Muscle of arm (tissue), 12 donors: ENCODE results near the gene SERPINI2. TPM values are rescaled to one million over a fixed set of nuclear protein-coding genes. Genes with fewer than 3 reads are reported as not detected.
"Not testable (repeated sequence)": the region's sequence is repeated elsewhere in the genome, so short reads cannot be mapped to it uniquely, and the experiment has no call there.

Experiments used
- DNase-seq: peaks from one replicate; pipeline ENCODE4 v3.0.0-alpha.2; 2013
- polyA plus RNA-seq, 12 donors: library from polyadenylated mRNA; unstranded; fragments of 120-200 nt; gene quantifications; one replicate each; pipeline ENCODE4 v1.2.1, GENCODE V29; 2013; ENCODE audit not compliant: insufficient read length in 12 of 12

Gene SERPINI2
- polyA plus RNA-seq, 12 donors: 0.13 to 0.55 (median 0.20) TPM; not detected in 7

GRCh38 chr3:167450675-167451074 lies 23.2 kb downstream of the SERPINI2 start:
- DNase-seq: no peak

- DNase-seq: no peak
These were observed 23.6 kb downstream of the SERPINI2 start for GRCh38 chr3:167450195-167450594.

DNA sequence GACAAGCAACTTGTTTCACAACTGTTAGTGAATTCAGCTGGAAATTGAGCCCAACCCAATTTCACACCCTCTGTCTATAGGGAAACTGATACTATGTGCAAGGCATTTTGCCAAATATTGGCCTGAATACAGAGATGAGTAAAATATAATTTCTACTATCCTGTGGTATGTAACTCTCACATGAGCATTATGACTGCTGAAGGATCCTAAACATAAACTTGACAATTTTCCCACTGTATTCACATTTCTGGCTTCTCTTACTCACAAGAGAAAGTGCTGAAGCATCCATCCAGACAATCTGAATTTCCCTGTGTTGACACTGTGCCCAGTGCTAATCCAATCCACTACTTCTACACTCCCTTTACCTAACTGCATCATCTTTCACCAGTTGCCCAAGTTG lies 28.4 kb downstream of the SERPINI2 start:
- DNase-seq: peak; percentile 17

DNA sequence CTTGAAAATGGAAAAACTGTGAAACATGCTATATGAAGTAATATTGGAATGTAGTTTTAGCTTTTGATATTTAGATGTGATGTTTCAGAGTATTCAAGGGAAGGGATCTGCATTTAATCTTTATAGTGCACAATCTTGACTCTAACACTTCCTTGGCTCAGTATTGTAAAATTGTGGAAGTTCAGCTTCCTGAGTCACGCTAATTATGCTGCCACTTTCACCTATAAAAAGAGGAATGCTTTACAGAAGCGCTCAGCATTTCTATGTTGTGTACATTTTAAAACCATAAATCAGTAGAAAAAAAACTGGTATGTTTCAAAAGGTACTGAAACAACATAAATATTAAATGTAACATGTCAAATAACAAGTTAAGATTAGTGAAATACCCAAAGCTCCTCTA lies 32.6 kb downstream of the SERPINI2 start:
- no peak for DNase-seq

- DNase-seq: no peak
These were observed 36.3 kb downstream of the SERPINI2 start for GRCh38 chr3:167437428-167438139.

- not testable (repeated sequence) for DNase-seq
These were observed 46.9 kb downstream of the SERPINI2 start for GRCh38 chr3:167426962-167427361.

DNA sequence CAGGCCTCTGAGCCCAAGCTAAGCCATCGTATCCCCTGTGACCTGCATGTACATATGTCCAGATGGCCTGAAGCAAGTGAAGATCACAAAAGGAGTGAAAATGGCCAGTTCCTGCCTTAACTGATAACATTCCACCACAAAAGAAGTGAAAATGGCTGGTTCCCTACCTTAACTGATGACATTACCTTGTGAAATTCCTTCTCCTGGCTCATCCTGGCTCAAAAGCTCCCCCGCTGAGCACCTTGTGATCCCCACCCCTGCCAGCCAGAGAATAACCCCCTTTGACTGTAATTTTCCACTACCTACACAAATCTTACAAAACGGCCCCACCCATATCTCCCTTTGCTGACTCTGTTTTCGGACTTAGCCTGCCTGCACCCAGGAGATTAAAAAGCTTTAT lies 51.4 kb downstream of the SERPINI2 start:
- DNase-seq: not testable (repeated sequence)

- DNase-seq: peak; percentile 20
These were observed 64.2 kb downstream of the SERPINI2 start for GRCh38 chr3:167409611-167410010.

DNA sequence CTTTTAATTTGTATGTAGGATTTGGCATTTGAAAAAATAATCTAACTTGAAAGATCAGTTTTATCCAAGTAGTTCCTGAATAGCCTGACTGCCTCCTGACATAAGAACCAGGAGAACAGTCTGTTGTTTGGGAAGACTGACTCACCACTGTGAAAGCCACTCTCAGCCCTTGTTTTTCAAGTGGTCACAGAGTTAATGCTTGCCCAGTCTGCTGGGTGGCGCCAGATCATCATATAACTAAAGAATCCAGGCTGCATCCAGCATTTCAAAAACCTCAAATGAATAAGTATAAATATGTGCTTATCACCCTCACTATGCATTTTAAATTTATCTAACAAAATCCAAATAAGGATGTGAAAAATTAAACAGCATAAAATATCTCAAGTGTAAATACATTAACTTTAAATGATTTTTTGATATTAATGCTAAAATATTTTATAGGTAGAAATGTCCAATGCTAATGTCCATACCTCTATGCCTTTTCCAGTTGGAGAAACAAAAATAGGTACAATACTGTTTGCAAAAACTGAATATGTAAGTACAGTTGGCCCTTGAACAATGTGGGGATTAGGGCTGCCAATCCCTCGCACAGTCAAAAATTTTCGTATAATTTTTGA lies 66.9 kb downstream of the SERPINI2 start:
- peak; percentile 49 for DNase-seq

DNA sequence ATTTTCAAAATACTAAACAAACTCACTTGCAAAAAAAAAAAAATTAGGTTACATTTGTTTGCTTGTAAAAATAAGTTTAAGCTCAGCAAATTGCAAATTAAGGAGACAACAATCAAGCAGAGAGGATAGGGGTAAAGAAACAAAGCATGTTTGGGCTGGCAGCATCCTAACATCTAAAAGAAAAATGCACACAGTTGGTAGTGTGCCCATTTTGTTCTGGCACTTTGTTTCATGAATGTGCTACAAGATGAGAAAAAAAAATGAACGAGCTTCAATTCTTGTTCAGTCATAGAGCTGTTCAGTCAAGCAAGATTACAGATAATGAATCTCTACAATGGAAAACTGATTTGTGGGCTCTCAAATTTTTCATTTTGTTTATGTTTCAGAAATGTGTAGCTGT lies 76.0 kb downstream of the SERPINI2 start:
- no peak for DNase-seq

DNA sequence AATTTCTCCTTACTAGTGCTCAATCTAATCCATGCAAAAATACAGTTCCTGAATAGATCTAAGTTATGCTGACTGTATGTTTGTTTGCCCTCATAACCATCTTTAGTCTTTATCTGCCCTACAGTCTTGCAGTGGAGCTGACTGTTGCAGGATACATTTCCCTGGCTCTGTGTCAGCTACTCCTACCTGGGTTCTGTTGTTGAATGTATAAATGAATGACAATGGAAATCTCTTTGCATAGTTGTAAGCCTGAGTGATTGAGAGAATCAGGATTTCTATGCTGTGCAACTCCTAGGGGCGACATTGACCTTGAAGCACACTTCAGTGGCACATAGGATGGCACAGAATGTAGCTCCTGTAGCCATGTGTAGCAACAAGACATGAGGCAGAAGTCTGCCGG lies 77.8 kb downstream of the SERPINI2 start:
- DNase-seq: no peak

- DNase-seq: no peak
These were observed 79.8 kb downstream of the SERPINI2 start for GRCh38 chr3:167394003-167394402.

Other genes with a start within 250 kb of the SERPINI2 start
- under 1 TPM in 5 of 12 donors, not detected in 7; 0.08 to 0.19 (median 0.16) TPM for gene ZBBX, start 93.7 kb downstream of the SERPINI2 start, polyA plus RNA-seq
- gene WDR49, start 179.9 kb upstream of the SERPINI2 start, polyA plus RNA-seq: under 1 TPM in 5 of 12 donors, not detected in 7; 0.08 to 0.32 (median 0.16) TPM